ENCODE data around the gene URGCP. TPM values are rescaled to one million over a fixed set of nuclear protein-coding genes. Genes with fewer than 3 reads are reported as not detected.
"Not testable (repeated sequence)": the region's sequence is repeated elsewhere in the genome, so short reads cannot be mapped to it uniquely, and the experiment has no call there.

The URGCP gene
- total RNA-seq, 1 donor from 2014 or later, result 29.1 TPM

DNA sequence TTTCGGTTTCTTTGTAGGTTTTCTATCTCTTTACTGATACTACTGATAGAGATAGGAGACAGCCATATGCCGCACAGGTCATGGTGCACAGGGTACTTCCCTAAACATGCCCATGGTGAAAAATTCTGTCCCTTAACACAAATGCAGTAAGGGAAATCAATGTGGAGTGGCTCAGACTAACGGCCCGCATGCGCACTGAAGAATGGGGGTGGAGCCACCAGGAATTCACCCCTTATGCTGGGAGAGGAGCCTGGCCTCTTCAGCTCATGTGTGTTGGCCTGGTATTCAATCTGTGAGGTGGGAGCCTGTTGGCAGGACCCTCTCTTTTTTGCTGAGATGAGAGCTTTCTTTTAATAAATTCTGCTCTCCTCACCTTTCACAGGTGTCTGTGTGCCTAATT lies 8.4 kb upstream of the URGCP start:
- Histone ChIP-seq H3K36me3 (no peaks in the 10 kb centered on the region), H3K4me1 (no peaks in the 10 kb centered on the region), H3K27me3 (no peaks in the 10 kb centered on the region), H3K9me3 (no peaks in the 10 kb centered on the region), H3K27ac (no peak overlapping the region), H3K4me3 (no peak overlapping the region)
- DNase-seq, result no peak
- ATAC-seq, result no peak
- TF ChIP-seq, protein P1, sequence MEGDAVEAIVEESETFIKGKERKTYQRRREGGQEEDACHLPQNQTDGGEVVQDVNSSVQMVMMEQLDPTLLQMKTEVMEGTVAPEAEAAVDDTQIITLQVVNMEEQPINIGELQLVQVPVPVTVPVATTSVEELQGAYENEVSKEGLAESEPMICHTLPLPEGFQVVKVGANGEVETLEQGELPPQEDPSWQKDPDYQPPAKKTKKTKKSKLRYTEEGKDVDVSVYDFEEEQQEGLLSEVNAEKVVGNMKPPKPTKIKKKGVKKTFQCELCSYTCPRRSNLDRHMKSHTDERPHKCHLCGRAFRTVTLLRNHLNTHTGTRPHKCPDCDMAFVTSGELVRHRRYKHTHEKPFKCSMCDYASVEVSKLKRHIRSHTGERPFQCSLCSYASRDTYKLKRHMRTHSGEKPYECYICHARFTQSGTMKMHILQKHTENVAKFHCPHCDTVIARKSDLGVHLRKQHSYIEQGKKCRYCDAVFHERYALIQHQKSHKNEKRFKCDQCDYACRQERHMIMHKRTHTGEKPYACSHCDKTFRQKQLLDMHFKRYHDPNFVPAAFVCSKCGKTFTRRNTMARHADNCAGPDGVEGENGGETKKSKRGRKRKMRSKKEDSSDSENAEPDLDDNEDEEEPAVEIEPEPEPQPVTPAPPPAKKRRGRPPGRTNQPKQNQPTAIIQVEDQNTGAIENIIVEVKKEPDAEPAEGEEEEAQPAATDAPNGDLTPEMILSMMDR (IDR thresholded peaks at IDR 0.05), result no peak
- intact Hi-C loops (cut with DNase I), result no loop called here

DNA sequence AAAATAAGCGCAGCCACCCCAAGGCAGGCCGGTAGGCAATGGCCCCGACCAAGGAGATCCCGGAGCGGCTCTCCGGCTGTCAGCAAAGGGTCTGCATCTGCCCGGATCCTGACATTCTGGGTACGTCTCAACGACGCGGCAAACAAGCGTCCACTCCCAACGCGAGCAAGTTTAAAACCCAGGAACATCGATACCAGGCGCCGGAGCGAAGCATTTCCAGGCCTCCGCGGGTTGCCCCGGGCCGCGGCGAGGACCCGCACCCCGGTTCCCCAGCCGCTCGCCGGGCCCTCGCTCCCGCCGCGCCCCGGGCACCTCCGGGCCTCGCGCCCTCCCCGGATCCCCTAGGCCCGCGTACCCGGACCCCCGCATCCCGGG lies 453 bp downstream of the URGCP start:
- DNase-seq, result peak; percentile 66
- H3K27me3 ChIP-seq, result no peaks in the 10 kb centered on the region
- peaks cover 23% of the 10 kb centered on the region for H3K4me1 ChIP-seq
- ATAC-seq, result peak; percentile 40
- no peaks in the 10 kb centered on the region for H3K9me3 ChIP-seq
- peak overlapping the region; percentile 85 for H3K27ac ChIP-seq
- intact Hi-C loops (cut with DNase I), result no loop called here
- H3K4me3 ChIP-seq, result peak overlapping the region; percentile 75
- no peaks in the 10 kb centered on the region for H3K36me3 ChIP-seq
- TF ChIP-seq, protein P1 (IDR thresholded peaks at IDR 0.05), result no peak

DNA sequence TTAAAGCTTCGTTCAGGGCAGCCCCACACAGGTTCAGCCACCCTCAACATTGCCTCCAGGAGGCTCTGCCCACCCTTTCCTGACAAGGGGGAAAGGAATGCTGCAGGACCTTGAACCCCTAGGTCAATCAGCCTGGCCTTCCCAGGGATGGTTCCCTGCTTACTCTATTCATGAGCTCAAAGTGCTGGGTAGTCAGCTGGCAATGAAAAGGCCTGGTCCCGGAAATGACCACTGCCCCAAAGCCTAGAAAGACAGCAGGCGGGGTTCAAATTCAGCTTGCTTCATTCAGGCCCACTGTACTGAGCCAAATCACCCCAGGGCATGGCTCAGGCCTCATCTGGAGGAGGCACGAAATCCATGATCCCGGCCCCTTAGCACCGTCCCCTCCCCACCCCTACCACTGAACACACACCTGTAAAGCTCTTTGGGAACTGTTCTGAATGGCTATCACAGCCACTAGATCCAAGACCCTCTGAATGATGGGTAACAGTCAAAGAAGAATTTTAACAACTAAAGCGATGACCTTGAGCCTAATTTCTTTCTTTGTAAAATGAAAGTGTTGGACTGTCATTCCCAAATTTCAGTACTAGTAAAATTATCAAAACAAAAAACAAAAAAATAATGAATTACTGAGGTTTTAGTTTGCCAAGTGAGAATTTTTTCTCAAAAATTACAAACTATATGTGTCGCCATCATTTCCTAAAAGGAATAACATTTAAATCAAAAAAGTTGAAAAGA lies 1.0 kb downstream of the URGCP start:
- intact Hi-C loops (cut with DNase I), result no loop called here
- no peaks in the 10 kb centered on the region for H3K27me3 ChIP-seq
- peak overlapping the region; percentile 75 for H3K4me3 ChIP-seq
- TF ChIP-seq, protein P1 (IDR thresholded peaks at IDR 0.05), result no peak
- no peak for DNase-seq
- H3K36me3 ChIP-seq, result no peaks in the 10 kb centered on the region
- peaks cover 23% of the 10 kb centered on the region for H3K4me1 ChIP-seq
- peak; percentile 35 for ATAC-seq
- H3K9me3 ChIP-seq, result no peaks in the 10 kb centered on the region
- H3K27ac ChIP-seq, result peak overlapping the region; percentile 85

DNA sequence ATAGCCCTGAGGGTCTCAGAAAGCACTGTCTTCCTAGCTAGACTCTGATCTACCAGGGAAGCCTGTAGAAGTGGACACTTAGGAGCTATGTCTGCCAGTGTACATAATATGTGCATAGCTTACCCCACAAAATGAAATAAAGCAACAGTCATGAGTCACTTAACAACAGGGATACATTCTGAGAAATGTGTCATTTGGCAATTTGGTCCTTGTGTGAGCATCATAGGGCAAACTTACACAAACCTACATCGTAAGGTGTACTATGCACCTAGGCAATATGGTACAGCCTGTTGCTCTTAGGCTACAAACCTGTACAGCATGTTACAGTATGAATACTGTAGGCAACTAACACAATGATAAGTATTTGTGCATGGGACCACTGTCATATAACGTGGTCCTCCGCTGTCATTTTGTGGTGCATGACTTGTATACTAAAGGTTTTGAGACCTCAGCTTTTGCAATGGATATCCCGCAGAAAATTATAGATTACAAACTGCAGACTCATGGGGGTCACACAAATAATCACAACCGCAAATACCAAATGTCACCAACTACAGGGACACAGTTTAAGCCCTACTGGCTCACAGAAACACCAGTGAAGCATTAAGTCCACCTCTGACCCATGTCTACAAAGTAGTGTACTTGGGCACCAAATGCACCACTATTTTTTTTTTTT lies 1.7 kb downstream of the URGCP start:
- H3K27me3 ChIP-seq, result no peaks in the 10 kb centered on the region
- intact Hi-C loops (cut with DNase I), result no loop called here
- TF ChIP-seq, protein P1 (IDR thresholded peaks at IDR 0.05), result no peak
- no peak for ATAC-seq
- peak overlapping the region; percentile 75 for H3K4me3 ChIP-seq
- H3K36me3 ChIP-seq, result no peaks in the 10 kb centered on the region
- H3K4me1 ChIP-seq, result peaks cover 23% of the 10 kb centered on the region
- no peak for DNase-seq
- H3K9me3 ChIP-seq, result no peaks in the 10 kb centered on the region
- no peak overlapping the region for H3K27ac ChIP-seq

DNA sequence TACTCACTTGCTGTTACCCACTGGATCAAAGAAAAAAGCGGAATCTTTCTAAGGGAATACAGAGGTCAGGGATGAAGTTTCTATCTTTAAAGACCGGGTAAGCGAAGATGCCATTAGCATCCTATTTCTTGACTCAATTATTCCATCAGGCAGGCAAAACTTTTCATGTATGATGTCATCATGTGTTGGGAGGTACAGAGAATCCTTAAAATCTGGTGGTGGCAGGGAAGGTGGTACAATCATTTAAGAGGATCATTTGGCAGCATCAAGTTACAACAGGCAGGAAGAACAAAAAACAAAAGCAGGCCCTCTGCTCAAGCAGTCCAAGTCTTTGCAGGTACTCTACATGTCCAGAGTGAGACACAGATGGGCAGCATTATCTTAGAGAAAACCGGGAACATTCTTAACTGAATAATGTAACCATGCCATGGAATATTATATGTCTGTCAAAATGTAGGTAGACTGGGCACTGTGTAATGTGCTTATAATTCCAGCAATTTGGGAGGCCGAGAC lies 3.8 kb downstream of the URGCP start:
- Histone ChIP-seq H3K4me1 (peaks cover 23% of the 10 kb centered on the region), H3K36me3 (no peaks in the 10 kb centered on the region), H3K9me3 (no peaks in the 10 kb centered on the region), H3K27me3 (no peaks in the 10 kb centered on the region), H3K4me3 (no peak overlapping the region), H3K27ac (no peak overlapping the region)
- intact Hi-C loops (cut with DNase I), result no loop called here
- ATAC-seq (no peak), DNase-seq (no peak)
- TF ChIP-seq, protein P1 (IDR thresholded peaks at IDR 0.05), result no peak

DNA sequence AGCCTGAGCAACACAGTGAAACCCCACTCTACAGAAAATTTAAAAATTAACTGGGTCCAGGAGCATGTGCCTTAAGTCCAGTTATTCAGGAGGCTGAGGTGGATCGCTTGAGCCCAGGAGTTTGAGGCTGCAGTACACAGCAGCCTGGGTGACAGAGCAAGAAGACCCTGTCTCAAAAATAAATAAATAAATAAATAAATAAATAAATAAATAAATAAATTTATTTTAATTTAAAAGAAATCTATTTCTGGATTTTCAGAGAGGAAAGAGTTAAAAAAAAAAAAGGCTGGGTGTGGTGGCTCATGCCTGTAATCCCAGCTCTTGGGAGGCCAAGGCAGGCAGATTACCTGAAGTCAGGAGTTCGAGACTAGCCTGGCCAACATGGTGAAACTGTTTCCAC lies 7.8 kb downstream of the URGCP start:
- H3K27me3 ChIP-seq; H3K27ac ChIP-seq; H3K9me3 ChIP-seq; ATAC-seq; DNase-seq; intact Hi-C loops (cut with DNase I); H3K4me1 ChIP-seq; H3K4me3 ChIP-seq; H3K36me3 ChIP-seq: not testable (repeated sequence)

All from upper lobe of right lung (tissue), 1 donor.